ENCODE measurements around the gene SULT1C3. TPM values are rescaled to one million over a fixed set of nuclear protein-coding genes. Genes with fewer than 3 reads are reported as not detected.

Gene SULT1C3
- total RNA-seq, 4 donors from 2014 or later = not detected

DNA sequence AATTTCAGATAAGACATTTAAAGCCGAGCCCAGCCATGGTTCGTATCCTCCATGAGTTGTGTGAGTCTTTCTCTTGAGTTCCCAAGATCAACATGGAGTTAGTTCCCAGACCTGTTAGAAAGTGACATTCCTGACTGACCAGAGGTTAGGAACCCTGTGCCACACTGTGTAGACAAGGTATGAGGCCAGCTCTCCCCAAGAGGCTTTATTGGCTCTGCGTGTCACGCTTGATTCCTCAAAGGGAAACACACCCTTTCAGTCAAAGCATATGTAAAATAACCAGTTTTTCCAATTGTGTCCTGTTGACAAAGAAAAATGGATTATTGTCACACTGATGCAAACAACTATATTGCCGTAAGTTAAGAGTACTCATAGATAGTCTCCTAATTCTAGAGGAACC, 1.2 kb downstream of the SULT1C3 start:
- TF ChIP-seq, protein P1, sequence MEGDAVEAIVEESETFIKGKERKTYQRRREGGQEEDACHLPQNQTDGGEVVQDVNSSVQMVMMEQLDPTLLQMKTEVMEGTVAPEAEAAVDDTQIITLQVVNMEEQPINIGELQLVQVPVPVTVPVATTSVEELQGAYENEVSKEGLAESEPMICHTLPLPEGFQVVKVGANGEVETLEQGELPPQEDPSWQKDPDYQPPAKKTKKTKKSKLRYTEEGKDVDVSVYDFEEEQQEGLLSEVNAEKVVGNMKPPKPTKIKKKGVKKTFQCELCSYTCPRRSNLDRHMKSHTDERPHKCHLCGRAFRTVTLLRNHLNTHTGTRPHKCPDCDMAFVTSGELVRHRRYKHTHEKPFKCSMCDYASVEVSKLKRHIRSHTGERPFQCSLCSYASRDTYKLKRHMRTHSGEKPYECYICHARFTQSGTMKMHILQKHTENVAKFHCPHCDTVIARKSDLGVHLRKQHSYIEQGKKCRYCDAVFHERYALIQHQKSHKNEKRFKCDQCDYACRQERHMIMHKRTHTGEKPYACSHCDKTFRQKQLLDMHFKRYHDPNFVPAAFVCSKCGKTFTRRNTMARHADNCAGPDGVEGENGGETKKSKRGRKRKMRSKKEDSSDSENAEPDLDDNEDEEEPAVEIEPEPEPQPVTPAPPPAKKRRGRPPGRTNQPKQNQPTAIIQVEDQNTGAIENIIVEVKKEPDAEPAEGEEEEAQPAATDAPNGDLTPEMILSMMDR (IDR thresholded peaks at IDR 0.05; ENCODE audit: low read depth) = no peak

DNA sequence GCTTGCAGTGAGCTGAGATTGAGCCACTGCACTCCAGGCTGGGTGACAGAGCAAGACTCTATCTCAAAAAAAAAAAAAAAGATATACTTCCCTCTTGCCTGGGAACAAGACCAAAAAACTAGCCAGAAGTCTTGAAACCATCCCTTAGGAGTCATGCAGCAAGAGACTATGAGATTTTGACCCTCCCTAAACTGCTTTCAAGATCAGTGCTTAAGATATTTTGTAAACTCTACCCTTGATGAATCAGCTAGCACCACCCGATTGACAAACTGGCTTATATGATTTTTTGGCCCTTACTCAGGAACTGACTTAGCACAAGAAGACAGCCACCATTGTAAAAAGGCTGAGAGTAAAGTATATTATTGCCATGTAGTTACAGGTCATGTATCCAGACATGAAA, 3.8 kb downstream of the SULT1C3 start:
- TF ChIP-seq, protein P1 (IDR thresholded peaks at IDR 0.05; ENCODE audit: low read depth) = no peak

DNA sequence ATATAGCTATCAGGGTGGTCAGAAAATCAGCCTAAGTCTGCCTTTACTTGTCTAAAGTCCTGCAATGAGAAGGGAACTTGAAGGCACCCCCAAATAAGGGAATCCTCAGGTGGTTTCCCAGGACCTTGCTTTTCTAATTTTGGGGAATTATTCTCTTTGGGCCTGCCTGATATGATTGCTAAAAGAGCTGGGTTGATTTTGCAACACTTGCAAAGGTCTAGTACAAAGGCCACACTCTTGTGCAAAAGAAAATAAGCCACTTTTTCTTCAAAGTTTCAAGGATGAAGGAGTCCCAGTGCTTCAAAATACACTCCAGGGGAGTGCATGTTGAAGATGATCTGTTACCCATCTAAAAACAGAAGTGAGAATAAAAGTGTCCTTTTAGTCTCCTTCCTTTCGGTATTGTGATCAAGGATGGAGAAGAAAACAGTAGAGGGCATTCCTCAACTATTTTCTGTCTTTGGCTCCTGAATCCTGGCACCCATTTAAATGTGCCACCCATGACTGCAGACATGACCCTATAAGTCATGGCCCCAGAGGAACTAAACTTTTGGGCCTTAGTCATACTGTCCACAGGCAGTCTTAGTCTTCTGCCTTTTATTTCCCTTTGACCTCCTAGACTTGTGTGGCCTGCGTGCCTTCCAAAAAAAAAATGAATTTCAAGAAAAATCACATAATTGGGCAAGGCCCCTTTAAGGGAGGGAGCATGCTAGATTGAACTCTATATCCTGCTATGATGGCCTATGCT, 5.1 kb downstream of the SULT1C3 start:
- TF ChIP-seq, protein P1 (IDR thresholded peaks at IDR 0.05; ENCODE audit: low read depth) = no peak

DNA sequence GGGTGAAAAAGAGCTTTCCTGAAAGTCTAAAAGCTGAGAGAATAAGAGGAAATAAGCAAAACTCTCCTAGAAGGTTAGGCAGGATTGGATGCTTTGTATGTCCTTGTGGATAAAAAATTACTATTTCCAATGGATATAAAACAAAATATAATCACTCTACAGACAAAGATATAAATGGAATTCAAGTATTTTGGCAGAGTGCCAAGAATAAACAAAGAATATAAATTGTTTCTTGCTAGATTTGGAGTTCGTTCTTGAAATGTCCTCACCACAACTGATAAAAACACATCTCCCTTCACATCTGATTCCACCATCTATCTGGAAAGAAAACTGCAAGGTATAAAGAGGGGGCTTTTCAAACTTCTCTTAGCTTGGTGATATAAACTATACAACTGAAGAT, 13.3 kb downstream of the SULT1C3 start:
- TF ChIP-seq, protein P1 (IDR thresholded peaks at IDR 0.05; ENCODE audit: low read depth) = no peak

DNA sequence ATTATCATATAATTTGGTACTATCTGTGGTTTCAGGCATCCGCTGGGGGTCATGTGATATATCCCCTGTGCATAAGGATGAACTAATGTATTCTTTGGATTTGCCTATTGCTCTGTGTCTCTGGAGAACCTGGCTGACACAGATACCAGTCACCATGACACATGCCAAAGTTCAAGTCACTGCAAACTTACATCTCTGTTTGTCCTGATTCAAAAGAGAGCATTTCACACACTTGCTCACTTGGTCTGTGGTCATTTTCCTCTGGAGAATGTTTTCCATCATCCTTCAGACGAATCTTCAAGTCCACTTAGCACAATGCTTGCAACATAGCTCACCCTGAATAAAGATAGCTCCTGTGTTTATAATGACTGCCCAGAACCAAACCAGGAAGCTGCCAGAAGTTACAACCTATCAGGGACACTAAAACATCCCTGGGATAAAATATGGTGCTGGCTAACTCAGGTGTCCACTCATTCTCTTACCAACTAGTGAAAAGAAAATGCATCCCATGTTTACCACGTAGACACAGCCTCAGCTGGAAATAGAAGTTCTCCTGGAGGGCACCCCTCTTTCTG, 18.1 kb downstream of the SULT1C3 start:
- TF ChIP-seq, protein P1 (IDR thresholded peaks at IDR 0.05; ENCODE audit: low read depth) = no peak

DNA sequence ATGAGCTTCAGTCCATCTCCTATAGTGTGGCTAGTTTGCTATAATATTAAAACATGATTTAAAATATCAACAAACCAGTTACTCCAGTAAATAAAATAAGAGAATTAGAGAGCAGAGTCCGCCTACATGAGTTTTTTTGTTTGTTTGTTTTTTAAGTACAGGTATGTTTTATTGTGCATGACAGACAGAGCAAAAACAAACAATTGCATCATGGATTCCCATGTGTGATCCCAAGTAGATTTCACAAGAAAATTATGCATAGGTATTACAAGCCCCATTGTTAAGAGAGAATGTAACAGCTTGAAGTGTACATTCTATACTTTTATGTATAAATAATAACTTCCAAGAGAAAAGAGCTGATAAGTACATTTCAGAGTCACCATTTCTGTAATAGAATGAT, 21.0 kb downstream of the SULT1C3 start:
- TF ChIP-seq, protein P1 (IDR thresholded peaks at IDR 0.05; ENCODE audit: low read depth) = no peak

DNA sequence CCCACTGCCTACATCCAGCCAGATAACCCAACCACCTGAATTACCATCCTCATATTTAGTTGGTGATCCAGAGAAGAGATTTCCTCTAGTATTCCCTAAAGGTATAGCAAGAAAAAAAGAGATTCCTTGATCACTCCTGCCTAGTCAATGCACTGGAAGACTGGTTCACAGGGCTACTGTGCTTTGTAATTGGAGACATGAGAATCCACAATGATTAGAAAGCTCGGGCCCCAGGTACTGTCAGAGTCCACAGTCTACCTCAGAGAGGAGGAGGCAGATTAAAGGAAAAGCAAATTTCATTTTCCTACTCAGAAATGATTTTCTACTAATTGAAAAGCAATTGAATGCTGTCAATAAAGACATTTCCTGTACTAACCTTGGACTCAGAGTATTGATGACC, 22.3 kb downstream of the SULT1C3 start:
- TF ChIP-seq, protein P1 (IDR thresholded peaks at IDR 0.05; ENCODE audit: low read depth) = no peak
